ENCODE results near the gene CCNF.

GRCh38 chr16:2469399-2470233 is 40.4 kb downstream of the CCNF start:
- TF ChIP-seq CTCF (IDR thresholded peaks at IDR 0.05) (no peak), POLR2A (IDR thresholded peaks at IDR 0.05) (no peak)

Data from body of pancreas (tissue), 4 donors.